Activated CD4-positive, alpha-beta T cell treated with anti-CD3 and anti-CD28 coated beads, Interleukin-2, amount 10 ng/mL, durations not matched to agents 7 days and 5 days (primary cell): ENCODE measurements around the gene PLPP3. TPM values are rescaled to one million over a fixed set of nuclear protein-coding genes. Genes with fewer than 3 reads are reported as not detected.

ENCODE experiments used
- CTCF ChIA-PET: fragments of 350-600 bp; sonication (Branson Sonifier 250); formaldehyde crosslinking; loops from one replicate; lab custom pipeline; 2021; ENCODE audit warnings: antibody characterized with exemption; lab: Charles Lee
- POLR2A ChIA-PET: fragments of 350-600 bp; sonication (Branson Sonifier 250); formaldehyde crosslinking; loops from one replicate; lab custom pipeline; 2021; ENCODE audit warnings: antibody characterized with exemption; lab: Charles Lee
- DNase-seq: peaks from one replicate; pipeline ENCODE4 v3.0.0-alpha.2; 2020
- H3K27ac Mint-ChIP-seq: one replicate; pipeline ENCODE4 v1.8.0; 2021; ENCODE audit warnings: mild to moderate bottlenecking, moderate library complexity, mixed read lengths
- H3K27me3 Mint-ChIP-seq: one replicate; pipeline ENCODE4 v1.8.0; 2021; ENCODE audit warnings: mixed read lengths
- H3K36me3 Mint-ChIP-seq: one replicate; pipeline ENCODE4 v1.8.0; 2021; ENCODE audit warnings: low read depth, mixed read lengths
- H3K4me1 Mint-ChIP-seq: one replicate; pipeline ENCODE4 v1.8.0; 2021; ENCODE audit warnings: mixed read lengths
- H3K4me3 Mint-ChIP-seq: one replicate; pipeline ENCODE4 v1.8.0; 2021; ENCODE audit warnings: mild to moderate bottlenecking, moderate library complexity, mixed read lengths
- H3K9me3 Mint-ChIP-seq: one replicate; pipeline ENCODE4 v1.8.0; 2021; ENCODE audit warnings: mixed read lengths
- total RNA-seq, 2 experiments: library from RNA; stranded (reverse); gene quantifications; one replicate each; pipeline ENCODE4 v1.2.3, GENCODE V29; 2021

The PLPP3 gene
- total RNA-seq, 2 experiments from 2014 or later = not detected

DNA sequence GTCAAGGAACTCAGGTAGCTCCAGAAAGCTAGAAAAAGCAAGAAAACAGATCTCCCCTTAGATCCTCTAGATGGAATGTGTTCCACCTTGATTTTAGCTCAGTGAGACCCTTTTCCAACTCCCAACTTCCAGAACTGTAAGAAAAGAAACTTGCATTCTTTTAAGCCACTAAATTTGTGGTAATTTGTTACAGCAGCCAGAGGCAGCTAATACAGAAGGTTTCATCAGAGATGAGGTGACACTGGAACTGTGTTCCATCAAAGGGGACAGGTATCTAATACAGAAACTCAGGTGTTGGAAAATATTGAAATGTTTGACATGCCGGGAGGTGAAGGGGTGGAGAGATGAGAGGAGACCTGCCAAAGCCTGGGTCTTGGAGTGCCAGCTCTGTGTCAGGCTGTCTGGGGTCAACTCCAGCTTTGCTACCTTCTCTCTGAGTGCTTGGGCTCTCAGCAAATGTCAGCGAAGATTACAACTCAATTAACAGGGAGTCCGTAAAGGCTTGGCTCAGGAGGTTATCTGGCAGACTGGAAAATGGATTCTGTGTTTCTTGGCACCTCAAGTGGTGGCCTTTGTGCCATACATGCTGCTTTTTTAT lies 71.3 kb downstream of the PLPP3 start:
- H3K27ac Mint-ChIP-seq = no peak overlapping the region
- no peaks in the 10 kb centered on the region for H3K27me3 Mint-ChIP-seq
- no peaks in the 10 kb centered on the region for H3K36me3 Mint-ChIP-seq
- no peak overlapping the region for H3K4me3 Mint-ChIP-seq
- DNase-seq = no peak
- H3K4me1 Mint-ChIP-seq = no peaks in the 10 kb centered on the region
- ChIA-PET CTCF (no interaction called here), POLR2A (no interaction called here)
- H3K9me3 Mint-ChIP-seq = no peaks in the 10 kb centered on the region

DNA sequence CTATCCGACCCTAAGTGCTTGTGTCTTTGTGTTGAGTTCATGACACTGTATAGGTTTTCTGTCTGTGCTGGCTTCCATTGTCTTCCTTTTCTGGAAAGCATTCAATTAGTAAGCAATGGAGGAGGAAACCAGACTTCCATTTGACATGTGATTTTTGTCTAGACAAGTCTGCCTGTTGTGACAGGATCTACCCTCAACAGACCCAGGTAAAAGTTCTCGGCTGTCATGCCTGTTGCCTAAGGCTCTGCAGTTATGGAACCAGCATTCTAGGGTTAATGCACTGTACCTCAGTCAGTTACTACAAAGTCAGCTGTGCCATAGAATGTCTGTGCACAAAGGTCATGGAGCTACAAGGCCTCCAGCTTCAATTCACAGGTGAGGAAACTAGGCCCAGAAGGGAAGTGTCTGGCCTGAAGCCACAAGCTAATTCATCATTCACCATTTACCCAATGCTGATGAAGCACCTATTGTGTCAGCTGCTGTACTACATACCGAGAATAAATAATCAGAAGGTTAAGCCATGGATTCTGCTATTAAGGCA lies 72.3 kb downstream of the PLPP3 start:
- H3K9me3 Mint-ChIP-seq = no peaks in the 10 kb centered on the region
- no peaks in the 10 kb centered on the region for H3K27me3 Mint-ChIP-seq
- no peaks in the 10 kb centered on the region for H3K36me3 Mint-ChIP-seq
- no peaks in the 10 kb centered on the region for H3K4me1 Mint-ChIP-seq
- ChIA-PET POLR2A (no interaction called here), CTCF (no interaction called here)
- no peak overlapping the region for H3K4me3 Mint-ChIP-seq
- H3K27ac Mint-ChIP-seq = no peak overlapping the region
- DNase-seq = no peak

DNA sequence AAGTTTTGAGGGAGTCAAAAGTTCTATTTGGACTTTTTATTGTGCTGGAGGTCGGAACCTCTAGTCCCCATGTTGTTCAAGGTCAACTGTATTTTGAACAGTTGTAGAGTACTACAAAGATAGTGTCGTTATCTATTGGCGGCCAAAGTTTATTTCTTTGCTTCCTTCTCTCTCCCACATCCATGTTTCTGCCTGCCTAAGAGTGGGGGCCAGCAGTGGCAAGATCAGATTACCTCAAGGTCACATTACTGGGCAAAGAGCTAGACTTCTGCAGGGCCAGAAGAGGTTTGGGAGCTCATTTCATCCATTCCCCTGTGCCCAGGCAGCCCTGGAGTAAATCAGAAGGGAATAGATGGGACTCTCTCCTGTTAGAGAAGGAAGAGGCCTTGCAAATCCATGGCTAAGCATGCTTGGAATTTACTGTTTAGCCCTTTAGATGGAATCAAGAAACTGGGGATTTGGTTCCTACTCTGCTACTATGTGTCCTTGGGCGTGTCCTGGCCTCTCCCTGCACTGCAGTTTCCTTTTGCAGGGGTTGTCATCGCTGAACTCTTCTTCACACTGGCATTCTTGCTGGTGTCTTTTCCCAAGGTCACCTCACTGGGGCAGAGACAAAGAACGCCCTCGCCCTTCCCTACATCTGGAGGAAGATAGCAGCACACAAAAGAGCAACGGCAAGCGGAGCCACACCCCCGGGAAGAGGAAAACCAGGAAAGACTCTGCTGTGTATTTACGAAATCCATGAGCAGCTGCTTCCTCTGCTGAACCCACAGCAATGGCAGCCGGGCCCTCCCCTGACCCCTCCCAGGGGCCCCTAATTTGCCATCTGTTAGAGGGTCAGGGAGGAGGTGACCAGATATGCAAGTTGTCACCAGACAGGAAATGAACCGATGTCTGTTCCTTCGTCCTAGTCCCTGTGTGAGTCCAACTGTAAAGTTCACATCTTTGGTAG lies 73.3 kb downstream of the PLPP3 start:
- Mint-ChIP-seq H3K9me3 (no peaks in the 10 kb centered on the region), H3K4me1 (no peaks in the 10 kb centered on the region), H3K4me3 (no peak overlapping the region), H3K27ac (no peak overlapping the region), H3K27me3 (no peaks in the 10 kb centered on the region), H3K36me3 (no peaks in the 10 kb centered on the region)
- ChIA-PET POLR2A (no interaction called here), CTCF (no interaction called here)
- DNase-seq = no peak

DNA sequence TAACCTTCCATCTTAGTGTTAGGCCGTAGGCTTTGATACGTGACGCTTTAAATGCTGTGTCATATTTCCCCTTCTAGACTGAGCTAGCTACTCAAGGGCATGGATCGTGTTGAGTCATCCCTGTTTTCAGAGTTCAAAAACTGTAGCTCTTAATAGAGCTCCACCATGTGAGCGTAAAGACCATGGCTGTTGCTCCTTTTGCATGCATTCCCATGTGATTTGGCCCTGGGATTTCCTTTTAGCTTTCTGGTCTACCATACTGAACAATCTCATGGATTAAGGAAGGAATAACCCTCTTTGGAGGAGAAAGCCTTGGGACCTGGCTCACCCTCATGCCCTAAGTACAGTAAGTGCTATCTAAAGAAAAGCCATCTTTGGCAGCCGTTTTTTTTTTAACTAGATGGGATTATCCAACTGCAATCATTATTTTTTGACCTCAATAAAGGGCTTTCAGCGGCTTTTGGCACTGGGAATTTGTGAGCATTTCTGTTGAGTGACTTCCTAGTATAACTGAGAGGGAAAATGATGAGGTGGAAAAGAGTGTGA lies 76.6 kb downstream of the PLPP3 start:
- Mint-ChIP-seq H3K4me1 (no peaks in the 10 kb centered on the region), H3K4me3 (no peak overlapping the region), H3K9me3 (no peaks in the 10 kb centered on the region), H3K27me3 (no peaks in the 10 kb centered on the region), H3K36me3 (no peaks in the 10 kb centered on the region), H3K27ac (no peak overlapping the region)
- POLR2A ChIA-PET = no interaction called here
- CTCF ChIA-PET = no interaction called here
- DNase-seq = no peak

DNA sequence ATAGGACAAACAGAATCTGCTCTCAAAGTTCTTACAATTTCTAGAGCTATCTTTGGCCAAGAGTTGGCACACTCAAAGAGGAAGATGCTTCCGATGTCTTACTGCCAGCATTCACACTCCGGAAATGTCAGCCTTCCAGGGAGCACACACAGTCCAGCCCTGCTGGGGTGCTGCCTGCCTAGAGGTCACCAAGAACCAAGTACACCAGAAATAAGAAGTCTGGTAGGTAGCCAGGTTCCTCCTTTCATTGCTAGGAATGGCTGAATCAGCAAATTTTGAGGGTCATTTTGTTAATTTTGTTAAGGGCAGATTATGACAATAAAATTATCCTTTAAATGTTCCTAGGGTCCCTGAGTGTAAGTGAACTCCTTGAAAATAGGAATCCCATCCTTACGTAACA lies 77.5 kb downstream of the PLPP3 start:
- Mint-ChIP-seq H3K4me3 (no peak overlapping the region), H3K4me1 (no peaks in the 10 kb centered on the region), H3K9me3 (no peaks in the 10 kb centered on the region), H3K27ac (no peak overlapping the region), H3K27me3 (no peaks in the 10 kb centered on the region), H3K36me3 (no peaks in the 10 kb centered on the region)
- no peak for DNase-seq
- CTCF ChIA-PET = no interaction called here
- POLR2A ChIA-PET = no interaction called here

DNA sequence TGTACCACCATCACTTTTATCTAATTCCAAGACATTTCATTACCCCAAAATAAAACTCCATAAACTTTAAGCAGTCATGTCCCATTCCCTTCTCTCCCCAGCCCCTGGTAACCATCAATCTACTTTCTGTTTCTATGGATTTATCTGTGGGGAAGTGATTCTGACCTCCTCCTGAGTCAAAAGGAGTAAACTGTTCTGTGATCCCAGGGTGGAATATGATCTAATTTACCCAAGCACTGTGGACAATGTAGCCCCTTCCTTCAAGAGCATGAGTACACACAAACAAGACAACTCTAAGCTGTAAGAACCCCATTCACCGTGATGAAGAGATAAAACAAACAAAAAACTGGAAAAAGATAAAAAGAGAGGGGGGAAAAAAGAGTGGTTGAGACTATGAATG lies 77.9 kb downstream of the PLPP3 start:
- Mint-ChIP-seq H3K4me3 (no peak overlapping the region), H3K4me1 (no peaks in the 10 kb centered on the region), H3K27me3 (no peaks in the 10 kb centered on the region), H3K9me3 (no peaks in the 10 kb centered on the region), H3K27ac (no peak overlapping the region), H3K36me3 (no peaks in the 10 kb centered on the region)
- no peak for DNase-seq
- CTCF ChIA-PET = no interaction called here
- POLR2A ChIA-PET = no interaction called here

DNA sequence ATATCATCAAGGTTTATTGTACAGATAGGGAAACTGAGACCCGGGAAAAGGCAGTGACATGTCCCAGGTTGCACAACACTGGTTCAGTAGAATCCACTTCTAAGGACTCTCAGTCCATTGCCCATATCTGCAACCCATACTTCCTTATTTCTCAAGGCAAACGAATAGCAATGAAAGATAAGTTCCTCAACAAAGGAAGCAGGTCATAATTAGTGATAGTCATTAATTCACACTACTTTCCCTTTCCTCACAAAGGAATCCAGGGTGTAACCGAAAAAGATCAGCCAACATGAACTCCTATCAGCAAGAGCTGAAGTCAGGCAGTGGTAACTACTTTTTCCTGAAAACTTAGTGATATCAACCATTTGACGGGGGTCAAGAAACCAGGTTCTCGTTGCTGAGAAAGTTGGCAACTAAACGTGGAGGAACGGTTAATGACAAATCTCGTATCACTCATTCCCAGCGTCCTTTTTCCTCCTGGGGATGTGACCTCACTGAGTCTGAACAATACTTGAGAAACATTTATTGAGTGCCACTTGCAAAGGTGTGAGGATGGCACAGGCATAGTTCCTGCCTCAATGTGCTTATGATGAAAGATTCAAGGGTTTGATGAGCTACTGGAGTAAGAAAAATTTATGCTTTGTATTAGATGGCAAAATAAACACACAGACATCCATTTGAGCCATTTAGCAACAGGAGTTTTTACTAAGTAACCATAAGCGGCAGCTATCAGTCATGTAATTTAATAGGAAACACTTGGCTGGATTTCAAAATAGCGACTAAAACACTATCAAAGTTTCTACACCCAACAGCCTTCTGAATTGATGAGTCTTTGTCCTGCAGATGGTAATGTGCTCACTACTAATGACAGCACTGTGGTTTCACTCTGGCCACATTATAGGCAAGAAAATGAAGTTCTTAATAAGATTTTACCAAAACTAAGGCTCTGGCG lies 82.3 kb downstream of the PLPP3 start:
- DNase-seq = no peak
- H3K9me3 Mint-ChIP-seq = no peaks in the 10 kb centered on the region
- H3K4me3 Mint-ChIP-seq = no peak overlapping the region
- CTCF ChIA-PET = no interaction called here
- POLR2A ChIA-PET = no interaction called here
- no peaks in the 10 kb centered on the region for H3K36me3 Mint-ChIP-seq
- no peak overlapping the region for H3K27ac Mint-ChIP-seq
- H3K4me1 Mint-ChIP-seq = no peaks in the 10 kb centered on the region
- H3K27me3 Mint-ChIP-seq = no peaks in the 10 kb centered on the region

DNA sequence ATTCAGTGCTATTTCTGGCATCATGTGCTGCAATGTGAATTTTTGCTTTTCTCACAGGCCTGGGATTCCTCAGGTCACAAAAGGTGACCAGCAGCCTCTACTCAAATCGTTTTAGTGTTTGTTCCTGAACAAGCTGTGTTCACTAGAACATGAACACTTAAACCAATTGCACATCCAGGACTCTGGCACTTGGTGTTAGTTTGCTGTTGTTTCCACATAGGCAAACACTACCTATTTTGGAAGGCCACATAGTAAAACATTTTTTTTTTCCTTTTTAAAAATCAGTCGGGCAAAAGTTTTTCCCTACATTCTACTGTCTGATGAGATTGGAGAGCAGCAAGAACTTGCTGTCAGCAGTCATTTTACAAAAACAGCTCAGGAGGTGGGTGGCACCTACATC lies 83.2 kb downstream of the PLPP3 start:
- H3K9me3 Mint-ChIP-seq = no peaks in the 10 kb centered on the region
- no peaks in the 10 kb centered on the region for H3K4me1 Mint-ChIP-seq

DNA sequence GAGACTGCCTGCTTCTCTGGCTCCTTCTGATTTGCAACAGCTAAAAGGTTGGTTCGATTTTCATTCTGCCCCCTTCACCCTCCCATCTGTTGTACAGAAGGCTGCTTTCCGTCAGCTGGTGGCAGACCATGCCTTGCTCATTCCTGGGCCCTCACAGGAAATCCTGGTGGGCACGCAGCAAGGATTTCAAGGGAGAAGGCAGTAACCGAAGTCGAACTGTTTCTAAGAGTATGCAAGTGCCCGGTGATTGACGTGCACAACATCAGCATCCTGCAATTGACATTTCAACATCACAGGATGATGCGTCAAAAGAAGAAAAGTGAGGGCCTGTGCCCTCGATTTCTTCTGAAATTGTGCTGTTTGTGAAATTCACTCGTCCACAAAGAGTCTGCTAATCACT lies 83.8 kb downstream of the PLPP3 start:
- no peak overlapping the region for H3K4me3 Mint-ChIP-seq
- POLR2A ChIA-PET = no interaction called here
- no peaks in the 10 kb centered on the region for H3K36me3 Mint-ChIP-seq
- no peak for DNase-seq
- H3K9me3 Mint-ChIP-seq = no peaks in the 10 kb centered on the region
- CTCF ChIA-PET = no interaction called here
- H3K4me1 Mint-ChIP-seq = no peaks in the 10 kb centered on the region
- no peak overlapping the region for H3K27ac Mint-ChIP-seq
- H3K27me3 Mint-ChIP-seq = no peaks in the 10 kb centered on the region

More for the DNA sequence above, 83.2 kb downstream of the PLPP3 start:
- ChIA-PET CTCF (no interaction called here), POLR2A (no interaction called here)
- Mint-ChIP-seq H3K4me3 (no peak overlapping the region), H3K36me3 (no peaks in the 10 kb centered on the region), H3K27me3 (no peaks in the 10 kb centered on the region), H3K27ac (no peak overlapping the region)
- DNase-seq = no peak

DNA sequence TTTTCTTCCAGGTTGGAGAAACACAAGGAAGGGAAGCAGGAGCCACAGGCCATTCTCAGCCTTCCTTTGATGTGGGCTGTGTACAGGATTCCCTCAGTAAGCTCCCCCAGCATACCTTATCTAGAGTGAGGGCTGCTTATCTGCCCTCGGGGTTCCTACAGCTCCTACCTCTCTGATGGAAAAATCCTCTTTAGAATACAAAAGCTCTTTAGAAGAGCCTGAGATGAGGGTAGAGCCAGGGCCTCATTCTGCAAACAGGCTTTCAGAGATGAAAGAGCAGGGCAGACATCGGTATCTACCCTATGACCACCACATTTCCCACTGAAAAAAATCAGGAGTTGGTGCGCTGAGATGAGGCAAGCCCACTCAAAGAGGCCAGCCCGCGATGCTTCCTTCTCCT lies 85.1 kb downstream of the PLPP3 start:
- Mint-ChIP-seq H3K4me1 (no peaks in the 10 kb centered on the region), H3K9me3 (no peaks in the 10 kb centered on the region), H3K36me3 (no peaks in the 10 kb centered on the region), H3K27me3 (no peaks in the 10 kb centered on the region), H3K4me3 (no peak overlapping the region), H3K27ac (no peak overlapping the region)
- ChIA-PET POLR2A (no interaction called here), CTCF (no interaction called here)
- no peak for DNase-seq

DNA sequence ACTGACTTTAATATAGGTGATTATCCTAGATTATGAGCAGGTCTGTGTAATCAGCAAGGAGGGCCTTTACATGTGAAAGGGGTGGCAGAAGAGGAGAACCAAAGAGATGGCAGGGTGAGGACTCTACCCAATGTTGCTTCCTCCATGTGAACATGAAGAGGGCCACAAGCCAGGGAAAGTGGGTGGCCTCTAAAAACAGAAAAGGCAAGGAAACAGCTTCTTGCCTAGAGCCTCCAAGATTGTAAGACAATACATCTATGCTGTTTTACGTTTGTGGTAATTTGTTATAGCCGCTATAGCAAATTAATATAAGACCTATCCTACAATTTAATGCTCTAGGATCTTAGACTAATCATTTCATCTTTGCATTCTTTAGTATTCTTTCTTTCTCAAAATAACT lies 85.5 kb downstream of the PLPP3 start:
- H3K4me3 Mint-ChIP-seq = no peak overlapping the region
- no peak overlapping the region for H3K27ac Mint-ChIP-seq
- POLR2A ChIA-PET = no interaction called here
- H3K36me3 Mint-ChIP-seq = no peaks in the 10 kb centered on the region
- DNase-seq = no peak
- no peaks in the 10 kb centered on the region for H3K9me3 Mint-ChIP-seq
- H3K27me3 Mint-ChIP-seq = no peaks in the 10 kb centered on the region
- H3K4me1 Mint-ChIP-seq = no peaks in the 10 kb centered on the region
- CTCF ChIA-PET = no interaction called here

DNA sequence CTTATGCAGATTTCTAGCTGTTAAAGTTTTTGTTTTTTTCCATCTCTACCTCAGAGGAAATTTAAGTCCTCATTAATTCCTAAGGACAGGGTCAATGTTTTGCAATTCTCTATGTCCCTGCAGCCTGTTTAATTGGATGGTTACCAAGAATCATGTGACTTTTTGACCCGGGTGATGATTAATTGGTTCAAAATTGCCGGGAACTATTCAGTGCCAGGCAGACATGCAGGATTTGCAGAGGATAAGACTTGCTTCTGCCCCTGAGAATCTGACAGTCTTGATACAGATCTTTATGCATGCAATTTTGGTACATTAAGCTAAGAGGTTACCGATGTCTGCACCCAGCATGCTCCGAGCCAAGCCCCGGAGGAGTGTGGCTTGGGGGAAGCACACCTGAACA lies 87.9 kb downstream of the PLPP3 start:
- DNase-seq = no peak
- ChIA-PET CTCF (no interaction called here), POLR2A (no interaction called here)
- H3K27ac Mint-ChIP-seq = no peak overlapping the region
- no peaks in the 10 kb centered on the region for H3K9me3 Mint-ChIP-seq
- no peaks in the 10 kb centered on the region for H3K36me3 Mint-ChIP-seq
- no peaks in the 10 kb centered on the region for H3K27me3 Mint-ChIP-seq
- H3K4me3 Mint-ChIP-seq = no peak overlapping the region
- no peaks in the 10 kb centered on the region for H3K4me1 Mint-ChIP-seq
